AG09309 (cell line): ENCODE measurements around the gene MEIOB.

Experiments used
- DNase-seq: peaks from one replicate; pipeline ENCODE4 v3.0.0-alpha.2; 2010; ENCODE audit warnings: low read depth
- H3K4me3 ChIP-seq: 2 replicates; pipeline ENCODE4 v1.5.1; 2011; ENCODE audit warnings: mild to moderate bottlenecking, low read depth, low read length, moderate library complexity; ENCODE audit not compliant: control insufficient read depth
- CTCF ChIP-seq: IDR thresholded peaks from 2 replicates; pipeline ENCODE4 v1.5.1; 2011; ENCODE audit warnings: mild to moderate bottlenecking, low read depth, low read length, inconsistent platforms; ENCODE audit not compliant: insufficient read depth, control insufficient read depth; ENCODE audit errors: missing control alignments

Gene MEIOB

GRCh38 chr16:1818204-1818872, 53.6 kb downstream of the MEIOB start:
- no peak for DNase-seq
- H3K4me3 ChIP-seq = no peak overlapping the region
- no peak for TF ChIP-seq CTCF

- no peak for TF ChIP-seq CTCF
- H3K4me3 ChIP-seq = no peak overlapping the region
- no peak for DNase-seq
Observed at GRCh38 chr16:1817716-1818115, 54.2 kb downstream of the MEIOB start.

GRCh38 chr16:1817276-1817589, 54.7 kb downstream of the MEIOB start:
- DNase-seq = no peak
- TF ChIP-seq CTCF = no peak
- no peak overlapping the region for H3K4me3 ChIP-seq

GRCh38 chr16:1816396-1817275, 55.3 kb downstream of the MEIOB start:
- TF ChIP-seq CTCF = no peak
- no peak for DNase-seq
- H3K4me3 ChIP-seq = no peak overlapping the region

- no peak for DNase-seq
- no peak for TF ChIP-seq CTCF
Observed at GRCh38 chr16:1815461-1815860, 56.5 kb downstream of the MEIOB start.

GRCh38 chr16:1812732-1813163, 59.2 kb downstream of the MEIOB start:
- no peak overlapping the region for H3K4me3 ChIP-seq
- DNase-seq = peak; percentile 14
- peak; percentile 58 for TF ChIP-seq CTCF

More at GRCh38 chr16:1815461-1815860, 56.5 kb downstream of the MEIOB start:
- H3K4me3 ChIP-seq = no peak overlapping the region
